ENCODE data around the gene KRT9.
"Not testable (repeated sequence)": the region's sequence is repeated elsewhere in the genome, so short reads cannot be mapped to it uniquely, and the experiment has no call there.

Gene KRT9, protein sequence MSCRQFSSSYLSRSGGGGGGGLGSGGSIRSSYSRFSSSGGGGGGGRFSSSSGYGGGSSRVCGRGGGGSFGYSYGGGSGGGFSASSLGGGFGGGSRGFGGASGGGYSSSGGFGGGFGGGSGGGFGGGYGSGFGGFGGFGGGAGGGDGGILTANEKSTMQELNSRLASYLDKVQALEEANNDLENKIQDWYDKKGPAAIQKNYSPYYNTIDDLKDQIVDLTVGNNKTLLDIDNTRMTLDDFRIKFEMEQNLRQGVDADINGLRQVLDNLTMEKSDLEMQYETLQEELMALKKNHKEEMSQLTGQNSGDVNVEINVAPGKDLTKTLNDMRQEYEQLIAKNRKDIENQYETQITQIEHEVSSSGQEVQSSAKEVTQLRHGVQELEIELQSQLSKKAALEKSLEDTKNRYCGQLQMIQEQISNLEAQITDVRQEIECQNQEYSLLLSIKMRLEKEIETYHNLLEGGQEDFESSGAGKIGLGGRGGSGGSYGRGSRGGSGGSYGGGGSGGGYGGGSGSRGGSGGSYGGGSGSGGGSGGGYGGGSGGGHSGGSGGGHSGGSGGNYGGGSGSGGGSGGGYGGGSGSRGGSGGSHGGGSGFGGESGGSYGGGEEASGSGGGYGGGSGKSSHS

DNA sequence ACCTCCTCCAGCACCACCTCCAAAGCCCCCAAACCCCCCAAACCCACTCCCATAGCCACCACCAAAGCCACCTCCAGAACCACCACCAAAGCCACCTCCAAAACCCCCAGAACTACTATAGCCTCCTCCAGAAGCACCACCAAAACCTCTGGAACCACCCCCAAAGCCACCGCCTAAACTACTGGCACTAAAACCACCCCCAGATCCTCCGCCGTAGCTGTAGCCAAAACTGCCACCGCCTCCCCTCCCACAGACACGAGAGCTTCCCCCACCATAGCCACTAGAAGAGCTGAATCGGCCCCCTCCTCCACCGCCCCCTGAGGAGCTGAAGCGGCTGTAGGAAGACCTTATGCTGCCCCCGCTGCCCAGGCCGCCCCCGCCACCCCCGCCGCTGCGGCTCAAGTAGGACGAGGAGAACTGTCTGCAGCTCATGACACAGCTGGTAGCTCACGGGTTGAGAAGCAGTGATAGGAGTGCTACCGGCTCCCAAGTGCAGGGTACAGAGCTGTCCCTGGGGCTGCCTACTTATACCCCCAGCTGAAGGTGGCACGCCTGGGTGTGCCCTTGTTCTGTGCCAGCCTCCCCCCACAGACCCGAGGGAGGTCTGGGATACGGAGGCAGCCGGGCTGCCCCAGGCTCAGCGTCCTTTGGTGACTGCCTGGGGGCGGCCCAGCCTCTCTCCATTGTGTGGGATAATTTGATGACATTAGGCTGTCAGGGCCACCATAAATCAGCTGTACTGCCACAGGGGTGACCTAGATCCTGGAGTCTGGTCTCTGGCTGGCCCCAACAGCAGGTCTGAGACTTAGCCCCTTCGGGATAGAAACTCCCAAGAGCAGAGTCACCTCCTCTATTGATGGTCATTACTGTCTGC is at the start of gene KRT9:
Gene KRT9 (minus strand): TSS at position 499 of the 874 bp plus-strand sequence. CDS start 67 bp downstream, at position 432.
- DNase-seq (ENCODE audit: low spot score), result no peak

DNA sequence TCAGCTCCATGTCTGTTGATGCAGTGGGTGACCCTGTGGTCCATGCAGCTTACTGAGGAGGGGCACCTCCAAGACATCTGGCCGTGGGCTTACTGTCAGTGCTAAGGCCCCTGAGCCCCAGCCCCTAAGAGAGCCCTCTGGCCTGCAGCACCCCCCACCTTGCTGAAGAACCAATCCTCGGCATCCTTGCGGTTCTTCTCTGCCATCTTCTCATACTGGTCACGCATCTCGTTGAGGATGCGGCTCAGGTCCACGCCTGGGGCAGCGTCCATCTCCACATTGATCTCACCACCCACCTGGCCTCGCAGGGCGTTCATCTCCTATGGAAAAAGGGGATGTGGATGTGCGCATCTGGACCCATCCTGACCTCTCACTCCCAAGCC is 49.6 kb upstream of the KRT9 start:
- DNase-seq (ENCODE audit: low spot score), result not testable (repeated sequence)

DNA sequence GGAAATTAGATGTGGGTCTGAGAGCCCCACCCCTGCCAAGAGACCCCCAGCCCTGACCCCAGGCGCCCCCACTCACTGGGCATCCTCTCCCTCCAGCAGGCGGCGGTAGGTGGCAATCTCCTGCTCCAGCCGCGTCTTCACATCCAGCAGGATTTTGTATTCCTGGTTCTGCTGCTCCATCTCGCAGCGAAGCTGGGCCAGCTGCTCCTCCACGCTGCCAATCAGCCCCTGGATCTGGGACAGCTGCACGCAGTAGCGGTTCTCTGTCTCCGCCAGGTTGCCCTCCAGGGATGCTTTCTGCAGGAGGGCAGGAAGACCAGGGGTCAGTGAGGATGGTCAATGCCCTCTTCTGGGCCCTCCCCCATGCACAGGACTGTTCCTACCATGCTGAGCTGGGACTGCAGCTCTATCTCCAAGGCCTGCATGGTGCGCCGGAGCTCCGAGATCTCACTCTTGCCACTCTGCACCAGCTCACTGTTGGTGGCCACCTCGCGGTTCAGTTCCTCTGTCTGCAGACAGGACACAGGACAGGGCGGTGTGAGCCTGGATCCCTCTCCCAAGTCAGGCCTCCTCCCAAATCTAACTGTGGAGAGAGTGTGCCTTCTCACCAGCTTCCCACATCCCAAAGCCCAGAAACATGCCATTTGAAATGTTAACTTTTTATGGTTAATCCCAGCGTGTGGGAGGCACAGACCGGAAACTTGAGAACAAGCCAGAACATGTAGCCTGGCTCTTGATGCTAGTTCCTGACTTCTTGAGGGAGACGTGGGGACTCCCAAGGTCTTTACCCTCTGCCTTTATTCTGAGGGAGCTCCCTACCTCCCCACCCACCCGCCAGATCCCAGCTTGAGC is 49.0 kb upstream of the KRT9 start:
- DNase-seq (ENCODE audit: low spot score), result no peak

DNA sequence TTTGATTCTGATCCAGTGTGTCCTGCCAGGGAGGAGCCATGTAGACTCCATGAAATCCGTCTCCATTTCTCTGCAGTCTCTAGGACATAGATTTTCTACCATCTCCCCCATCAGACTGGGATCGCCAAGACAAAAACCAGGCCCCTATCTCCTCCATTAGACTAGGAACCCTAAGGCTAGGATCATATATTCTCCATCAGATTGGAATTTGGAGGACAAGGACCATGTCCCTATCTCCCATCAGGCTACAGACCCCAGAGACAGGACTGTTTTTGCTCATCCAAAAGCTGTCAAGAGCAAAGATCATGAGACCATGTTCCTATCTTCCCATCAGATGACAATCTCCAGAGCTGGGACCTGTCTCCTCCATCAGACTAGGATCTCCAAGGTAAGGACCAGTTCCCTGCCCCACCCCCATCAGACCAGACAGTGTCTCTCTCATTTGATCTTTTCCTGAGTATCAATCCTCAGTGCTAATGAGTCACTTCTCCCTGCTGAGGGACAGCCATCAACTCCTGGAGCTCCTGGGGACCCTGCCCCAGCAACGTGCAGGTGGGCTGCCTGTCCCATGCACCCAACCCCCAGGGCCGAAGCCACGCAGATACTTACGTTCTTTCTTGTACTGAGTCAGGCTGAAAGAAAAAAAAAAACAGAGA is 48.2 kb upstream of the KRT9 start:
- DNase-seq (ENCODE audit: low spot score), result not testable (repeated sequence)

DNA sequence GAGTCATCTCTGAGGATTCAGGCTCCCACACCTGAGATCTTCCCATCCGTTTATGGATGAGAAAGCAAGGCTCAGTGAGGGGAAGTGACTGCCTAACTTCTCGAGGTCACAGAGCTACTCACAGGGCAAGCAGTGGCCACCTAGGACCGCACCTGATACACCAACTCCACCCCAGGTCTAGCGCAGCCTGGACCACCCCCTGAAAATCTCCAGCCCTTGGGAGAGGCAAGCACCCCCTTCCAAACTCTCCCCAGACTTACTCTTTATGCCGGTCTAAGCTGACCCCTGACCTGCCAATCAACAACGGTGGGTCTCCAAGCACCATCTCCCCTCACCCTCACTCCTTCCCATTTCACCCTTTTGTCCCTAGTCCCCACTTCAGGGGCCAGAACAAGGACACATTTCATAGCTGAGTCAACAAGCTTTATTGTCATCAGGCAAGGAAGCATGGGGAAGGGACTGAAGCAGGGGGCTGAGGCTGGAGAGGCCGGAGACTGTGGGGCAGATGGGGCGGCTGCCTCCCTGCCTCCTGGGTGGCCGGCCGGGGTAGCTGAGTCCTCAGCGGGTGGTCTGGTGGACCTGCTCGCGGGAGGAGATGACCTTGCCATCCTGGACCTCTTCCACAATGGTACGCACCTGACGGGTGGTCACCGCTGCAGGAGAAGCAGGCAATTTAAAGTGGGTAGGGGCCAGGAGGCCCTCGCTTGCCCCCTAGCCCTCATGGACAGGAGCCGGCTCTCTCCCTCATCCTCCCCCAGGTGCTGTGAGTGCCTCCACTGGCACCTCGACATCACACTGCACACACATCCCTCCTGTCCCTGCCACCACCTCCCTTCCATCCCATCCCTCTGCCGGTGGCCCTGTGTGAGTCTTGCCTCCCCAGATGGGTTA is 47.4 kb upstream of the KRT9 start:
- DNase-seq (ENCODE audit: low spot score), result no peak

DNA sequence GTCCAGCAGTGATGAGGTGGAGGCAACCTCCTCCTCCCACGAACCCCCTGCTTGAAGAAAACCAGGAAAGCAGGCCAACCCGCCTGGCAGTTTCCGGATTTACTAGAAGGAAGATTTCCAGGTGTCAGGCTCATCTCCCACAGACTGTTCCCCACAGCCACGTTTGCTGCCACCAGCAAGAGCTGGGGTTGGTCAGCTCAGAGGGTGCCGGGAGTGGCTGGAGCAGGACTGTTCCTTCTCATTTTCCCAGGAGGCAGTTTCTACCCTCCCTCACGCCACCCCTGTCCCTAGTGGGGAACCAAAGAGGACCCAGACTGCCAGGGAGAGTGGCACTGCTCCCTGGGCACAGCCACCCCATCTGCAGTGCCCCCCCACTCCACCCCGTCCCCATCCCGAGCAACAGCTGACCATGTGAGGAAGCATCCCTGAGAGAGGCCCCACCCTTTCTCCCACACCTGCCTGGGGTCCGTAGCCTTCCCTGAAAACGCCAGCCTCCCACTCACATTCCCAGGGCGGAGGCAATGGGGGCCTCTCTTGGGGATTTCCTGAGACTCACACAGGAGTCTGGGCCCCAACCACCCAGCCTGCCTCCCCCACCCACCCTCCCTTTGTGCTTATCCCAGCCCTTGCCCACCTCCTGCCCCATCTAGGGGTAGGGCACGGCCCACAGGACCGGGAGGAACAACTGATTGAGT is 46.6 kb upstream of the KRT9 start:
- no peak for DNase-seq (ENCODE audit: low spot score)

DNA sequence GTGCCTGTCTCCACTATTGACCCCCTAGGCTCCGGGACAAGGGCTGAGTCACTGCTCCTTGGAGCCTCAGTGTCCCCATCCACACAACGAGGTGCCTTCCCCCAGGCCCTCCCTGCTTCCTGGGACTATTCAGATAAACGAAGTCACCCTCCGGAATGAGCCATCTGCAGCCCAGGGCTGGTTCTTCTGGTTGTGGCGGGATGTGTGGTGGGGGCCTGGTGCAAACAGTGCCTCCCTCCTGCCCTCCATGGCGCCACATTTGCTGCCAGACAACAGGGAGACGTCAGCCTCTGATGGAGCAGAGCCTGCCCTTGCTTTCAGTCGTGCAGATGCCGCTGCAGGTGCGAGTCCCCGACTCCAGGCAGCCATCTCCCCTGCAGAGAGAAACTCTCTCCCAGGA is 45.8 kb upstream of the KRT9 start:
- DNase-seq (ENCODE audit: low spot score), result no peak

DNA sequence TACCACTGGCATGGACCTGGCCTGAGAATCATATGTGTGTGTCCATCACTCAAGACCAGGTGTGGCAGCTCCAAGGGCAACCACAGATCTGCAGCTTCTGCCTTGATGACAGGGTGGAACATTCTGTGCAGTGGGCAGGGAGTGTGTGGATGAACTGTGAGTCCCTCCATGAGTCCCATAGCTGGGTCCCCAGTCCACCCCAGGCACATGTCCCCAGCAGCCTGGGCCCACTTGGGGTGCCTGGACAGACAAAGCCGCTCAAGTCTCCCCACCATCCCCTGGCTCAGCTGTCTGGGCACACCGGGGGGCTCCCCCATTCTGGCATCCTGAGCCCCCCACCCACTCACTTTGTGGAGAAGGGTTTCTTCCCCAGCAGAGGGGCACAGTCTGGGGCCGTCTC is 45.3 kb upstream of the KRT9 start:
- no peak for DNase-seq (ENCODE audit: low spot score)

DNA sequence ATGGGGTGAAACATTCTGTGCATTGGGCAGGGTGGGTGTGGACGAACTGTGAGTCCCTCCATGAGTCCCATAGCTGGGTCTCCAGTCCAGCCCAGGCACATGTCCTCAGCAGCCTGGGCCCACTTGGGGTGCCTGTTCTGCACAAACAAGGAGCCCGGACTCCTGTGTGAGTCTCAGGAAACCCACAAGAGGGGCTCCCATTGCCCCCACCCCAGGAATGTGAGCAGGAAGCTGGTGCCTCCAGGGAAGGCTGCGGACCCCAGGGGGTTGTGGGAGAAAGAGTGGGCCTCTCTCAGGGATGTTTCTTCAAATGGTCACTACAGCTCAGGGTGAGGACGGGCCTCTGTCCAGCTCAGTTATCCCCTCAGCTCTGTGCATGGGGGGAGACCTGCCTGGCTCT is 44.6 kb upstream of the KRT9 start:
- not testable (repeated sequence) for DNase-seq (ENCODE audit: low spot score)

DNA sequence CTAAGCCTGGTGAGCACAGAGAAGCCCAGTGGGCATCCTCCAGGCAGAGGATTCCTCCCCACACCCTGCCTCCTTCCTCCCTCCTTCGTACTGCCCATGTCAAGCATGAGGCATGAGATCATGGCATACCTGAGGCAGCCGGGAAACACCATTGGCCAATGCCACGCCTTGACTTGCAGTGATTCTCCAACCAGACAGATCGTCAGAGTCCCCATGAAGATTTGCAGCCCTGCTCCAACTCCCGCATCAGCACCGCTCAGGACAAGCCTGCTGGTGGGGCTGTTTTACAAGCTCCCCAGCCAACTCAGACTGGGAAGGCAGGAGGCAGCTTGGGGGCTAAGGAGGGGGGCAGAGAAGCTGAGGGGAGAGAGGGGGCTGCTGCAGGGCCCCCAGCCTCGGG is 43.6 kb upstream of the KRT9 start:
- DNase-seq (ENCODE audit: low spot score), result no peak

DNA sequence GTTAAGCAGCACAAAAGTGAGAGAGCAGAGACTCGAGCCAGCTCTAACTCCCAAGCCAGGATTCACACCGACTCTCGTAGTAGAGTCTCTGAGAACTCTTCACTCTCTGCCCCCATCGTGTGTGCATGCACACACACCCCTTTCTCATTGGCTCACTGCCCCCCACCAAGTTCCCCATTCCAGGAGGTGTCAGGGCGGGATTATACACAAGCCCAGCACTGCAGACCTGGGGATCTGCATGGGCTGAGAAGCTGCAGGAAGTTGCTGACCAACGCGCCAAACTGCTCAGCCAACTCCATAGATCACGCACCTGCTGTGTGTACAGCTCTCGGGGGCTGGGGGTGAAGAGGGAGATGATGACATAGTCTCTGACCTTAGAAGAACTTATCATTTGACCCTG is 42.9 kb upstream of the KRT9 start:
- not testable (repeated sequence) for DNase-seq (ENCODE audit: low spot score)

DNA sequence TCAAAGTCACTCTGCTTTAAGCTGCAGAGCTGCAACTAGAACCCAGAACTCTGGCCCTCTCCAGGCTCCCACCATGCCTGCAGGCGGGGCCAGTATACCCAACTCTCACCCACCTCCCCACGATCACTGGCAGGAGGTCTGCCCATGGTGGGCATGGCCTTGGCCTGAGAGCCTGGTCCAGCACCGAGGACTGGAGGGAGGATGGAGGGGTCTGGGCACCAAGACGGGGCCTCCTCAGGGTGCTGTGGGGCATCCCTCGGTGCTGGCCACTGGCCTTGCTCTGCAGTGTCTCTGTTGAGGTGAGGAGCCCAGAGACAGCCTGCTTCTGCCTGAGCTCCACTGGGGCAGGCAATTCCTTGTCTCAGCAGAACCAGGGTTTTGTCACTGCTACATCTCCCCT is 42.2 kb upstream of the KRT9 start:
- no peak for DNase-seq (ENCODE audit: low spot score)

DNA sequence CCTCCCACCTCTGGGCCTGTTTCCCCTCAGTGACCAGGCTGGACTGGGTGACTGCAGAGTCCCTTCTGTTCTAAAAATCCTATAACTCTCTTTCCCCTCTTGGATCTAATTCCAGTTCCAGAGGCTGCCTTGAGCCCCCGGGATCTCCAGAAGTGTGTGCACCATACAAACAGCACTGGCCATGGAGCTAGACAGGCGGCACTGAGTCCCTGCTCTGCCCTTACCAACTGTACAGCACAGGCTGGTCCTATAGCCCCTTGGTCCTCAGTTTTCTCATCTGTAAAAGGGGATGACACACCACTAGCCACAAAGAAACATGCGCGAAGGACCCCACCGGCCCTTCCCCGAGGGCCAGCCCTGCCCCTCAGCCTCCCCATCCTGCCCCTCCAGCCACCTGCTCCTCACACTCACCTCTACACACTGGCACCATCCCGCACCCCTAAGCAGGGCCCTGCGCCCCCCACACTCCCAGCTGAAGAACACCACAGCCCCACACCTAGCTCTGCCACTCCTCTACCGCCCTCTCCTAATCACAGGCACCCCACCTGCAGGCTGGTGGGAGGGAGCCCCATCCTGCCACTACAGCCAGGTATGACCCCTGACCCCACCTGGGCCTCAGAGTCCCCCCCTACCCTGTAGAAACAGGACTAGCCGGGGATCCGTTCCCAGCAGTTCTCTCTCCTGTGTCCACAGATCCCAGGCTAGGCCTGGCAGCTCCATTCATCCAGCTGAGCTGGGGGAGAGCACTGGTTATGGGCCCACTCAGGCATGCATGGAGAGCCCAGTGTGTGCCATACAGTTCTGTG is 41.6 kb upstream of the KRT9 start:
- DNase-seq (ENCODE audit: low spot score), result no peak

DNA sequence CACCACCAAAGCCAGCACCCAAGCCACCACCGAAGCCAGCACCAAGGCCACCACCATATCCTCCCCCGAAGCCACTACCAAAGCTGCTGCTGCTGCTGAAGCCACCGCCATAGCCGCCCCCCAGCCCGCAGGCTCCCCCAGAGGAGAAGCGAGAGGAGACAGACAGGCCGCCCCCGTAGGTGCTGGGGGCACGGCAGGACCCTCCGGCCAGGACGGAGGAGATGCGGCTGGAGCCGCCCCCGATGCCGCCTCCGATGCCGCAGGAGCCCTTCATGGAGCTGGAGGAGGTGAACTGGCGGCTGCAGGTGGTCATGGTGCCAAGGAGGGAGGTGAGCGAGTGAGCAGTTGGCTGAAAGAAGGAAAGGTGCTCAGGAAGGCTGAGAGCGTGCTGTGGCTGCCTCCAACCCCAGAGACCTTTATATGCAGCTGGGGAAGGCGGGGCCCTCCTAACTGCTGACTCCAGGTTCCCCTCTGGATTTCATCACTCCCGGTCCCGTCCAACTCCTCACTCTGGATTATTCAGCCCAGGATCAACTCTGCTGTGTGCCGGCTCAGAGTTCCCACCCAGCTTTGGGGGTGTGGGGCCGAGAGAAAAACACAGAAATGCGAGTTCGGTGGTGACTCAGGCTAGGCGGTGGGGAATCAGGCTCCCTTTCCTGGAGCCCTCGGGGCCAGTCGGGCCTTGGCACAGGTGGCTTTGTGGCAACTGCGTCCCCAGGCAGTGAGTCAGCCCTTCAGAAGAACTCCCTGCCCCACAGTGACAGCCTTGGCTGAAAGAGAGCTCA is 40.7 kb upstream of the KRT9 start, which contains the start of gene KRT16:
Gene KRT16 (minus strand): TSS at position 392 of the 785 bp plus-strand sequence. CDS start 79 bp downstream, at position 313.
- not testable (repeated sequence) for DNase-seq (ENCODE audit: low spot score)

DNA sequence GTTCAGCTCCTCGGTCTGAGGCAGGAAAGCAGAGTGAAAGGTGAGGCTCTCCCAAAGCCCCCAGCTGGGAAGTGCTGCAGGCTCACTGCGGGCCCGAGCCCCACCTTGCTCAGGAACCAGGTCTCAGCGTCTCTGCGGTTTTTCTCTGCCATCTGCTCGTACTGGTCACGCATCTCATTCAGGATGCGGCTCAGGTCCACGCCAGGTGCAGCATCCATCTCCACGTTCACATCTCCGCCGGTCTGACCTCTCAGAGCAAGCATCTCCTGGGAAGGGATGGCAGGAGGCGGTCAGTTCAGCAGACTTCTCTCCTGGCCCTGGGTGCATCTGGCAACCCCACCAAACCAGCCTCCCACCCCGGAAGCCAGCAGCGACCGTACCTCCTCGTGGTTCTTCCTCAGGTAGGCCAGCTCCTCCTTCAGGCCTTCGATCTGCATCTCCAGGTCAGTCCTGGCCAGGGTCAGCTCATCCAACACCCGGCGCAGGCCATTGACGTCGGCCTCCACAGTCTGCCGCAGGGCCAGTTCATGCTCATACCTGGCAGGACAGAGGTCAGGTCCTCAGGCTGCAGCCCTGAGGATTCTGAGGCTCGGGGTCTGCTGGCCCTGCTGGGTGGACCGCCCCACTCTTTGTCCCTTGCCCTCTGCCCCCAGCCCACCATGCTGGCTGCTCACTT is 39.2 kb upstream of the KRT9 start:
- DNase-seq (ENCODE audit: low spot score), result no peak

DNA sequence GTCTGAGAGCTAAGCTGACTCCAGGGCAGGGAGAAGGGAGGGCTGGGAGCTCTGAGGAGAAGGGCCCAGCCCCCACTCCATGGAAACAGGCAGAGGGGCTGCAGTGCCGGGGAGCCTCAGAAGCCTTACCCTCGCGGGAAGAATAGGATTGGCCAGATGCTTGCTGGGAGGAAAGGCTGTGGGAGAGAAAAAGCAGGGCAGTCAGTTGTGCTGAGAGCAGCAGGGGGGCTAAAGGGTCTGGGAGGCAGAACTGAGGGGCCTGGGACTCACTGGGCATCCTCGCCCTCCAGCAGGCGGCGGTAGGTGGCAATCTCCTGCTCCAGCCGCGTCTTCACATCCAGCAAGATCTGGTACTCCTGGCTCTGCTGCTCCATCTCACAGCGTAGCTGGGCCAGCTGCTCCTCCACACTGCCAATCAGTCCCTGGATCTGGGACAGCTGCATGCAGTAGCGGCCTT is 38.2 kb upstream of the KRT9 start:
- DNase-seq (ENCODE audit: low spot score), result not testable (repeated sequence)

DNA sequence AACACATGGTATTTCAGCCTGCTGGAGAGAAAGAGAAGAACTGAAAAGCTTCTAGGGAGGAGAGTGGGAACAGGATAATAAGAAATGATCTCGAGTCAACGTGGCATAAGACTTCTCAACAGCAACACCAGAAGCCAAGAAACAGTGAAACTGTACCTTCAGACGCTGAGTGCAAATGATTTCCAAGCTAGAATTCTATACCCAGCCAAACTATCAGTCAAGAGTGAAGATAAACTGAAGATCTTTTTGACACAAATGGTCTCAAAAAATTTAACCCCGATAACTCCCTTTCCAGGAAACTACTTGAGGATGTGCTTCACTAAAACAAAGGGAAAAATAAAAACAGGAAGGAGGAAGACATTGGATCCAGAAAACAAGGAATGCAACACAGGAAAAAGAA is 35.1 kb upstream of the KRT9 start:
- DNase-seq (ENCODE audit: low spot score), result not testable (repeated sequence)
